T-cell (primary cell): ENCODE results near the gene FXYD3. TPM values are rescaled to one million over a fixed set of nuclear protein-coding genes. Genes with fewer than 3 reads are reported as not detected.

Experiments
- ATAC-seq, 4 experiments: fragments of 200-7000 bp in 3 of 4; fragments of 150-1000 bp in 1 of 4; cut with Tn5 transposase; replicated peaks in 1 of 4; 1 replicate in 3 of 4; 2 replicates in 1 of 4; pipeline ENCODE4 v1.10.0; 2021; ENCODE audit warnings: moderate library complexity in 3 of 4, mild to moderate bottlenecking in 2 of 4, moderate number of reproducible peaks in 1 of 4
- CTCF ChIA-PET, 2 donors: fragments of 300-600 bp; sonication (Branson Sonifier 250); formaldehyde crosslinking; loops; one replicate each; lab custom pipeline; 2022; ENCODE audit warnings: antibody characterized with exemption in 2 of 2; lab: Charles Lee
- POLR2A ChIA-PET, 2 donors: fragments of 300-600 bp; sonication (Branson Sonifier 250); formaldehyde crosslinking; loops; one replicate each; lab custom pipeline; 2022; ENCODE audit warnings: antibody characterized with exemption in 2 of 2; lab: Charles Lee
- DNase-seq, 35 experiments: peaks; one replicate each; pipeline versions ENCODE4 v3.0.0 to v3.0.0-alpha.2; 2013 to 2023
- H3K27ac ChIP-seq: one replicate; pipeline ENCODE4 v1.5.1; 2013; ENCODE audit warnings: low read length
- H3K27me3 ChIP-seq, 2 experiments: replicated peaks in 1 of 2; 1 replicate in 1 of 2; 2 replicates in 1 of 2; pipeline versions ENCODE4 v1.6.1 to v1.7.0; 2013; ENCODE audit warnings: low read length in 1 of 2, mixed read lengths in 1 of 2; ENCODE audit not compliant: control insufficient read depth in 2 of 2, insufficient read depth in 2 of 2; ENCODE audit errors: extremely low read depth in 1 of 2
- H3K36me3 ChIP-seq, 2 donors: 1 replicate in 1 of 2; 2 replicates in 1 of 2; pipeline versions ENCODE4 v1.6.1 to v1.7.0; 2013; ENCODE audit warnings: low read length in 1 of 2; ENCODE audit not compliant: control insufficient read depth in 2 of 2, insufficient read depth in 1 of 2; ENCODE audit errors: extremely low read depth in 1 of 2
- H3K4me1 ChIP-seq, 2 experiments: 1 replicate in 1 of 2; 2 replicates in 1 of 2; pipeline versions ENCODE4 v1.6.1 to v1.7.0; 2013; ENCODE audit warnings: low read length in 2 of 2, mixed read lengths in 1 of 2; ENCODE audit not compliant: insufficient read depth in 2 of 2, control insufficient read depth in 1 of 2; ENCODE audit errors: extremely low read depth in 1 of 2
- H3K4me3 ChIP-seq, 2 donors: 1 replicate in 1 of 2; 2 replicates in 1 of 2; pipeline versions ENCODE4 v1.5.1 to v1.7.0; 2013; ENCODE audit warnings: mild to moderate bottlenecking in 2 of 2, low read length in 1 of 2, moderate library complexity in 1 of 2; ENCODE audit not compliant: control insufficient read depth in 1 of 2; ENCODE audit errors: extremely low read depth in 1 of 2
- H3K9me3 ChIP-seq: 2 replicates; pipeline ENCODE4 v1.7.0; 2013
- H3K27ac Mint-ChIP-seq, 2 donors: one replicate each; pipeline ENCODE4 v1.8.0; 2020 to 2021; ENCODE audit warnings: mild to moderate bottlenecking in 2 of 2, mixed read lengths in 2 of 2
- H3K27me3 Mint-ChIP-seq, 2 donors: one replicate each; pipeline ENCODE4 v1.8.0; 2021 to 2022; ENCODE audit warnings: mixed read lengths in 2 of 2
- H3K36me3 Mint-ChIP-seq: one replicate; pipeline ENCODE4 v1.8.0; 2021; ENCODE audit warnings: mixed read lengths
- H3K4me1 Mint-ChIP-seq, 3 donors: one replicate each; pipeline ENCODE4 v1.8.0; 2020 to 2022; ENCODE audit warnings: mixed read lengths in 3 of 3, mild to moderate bottlenecking in 1 of 3
- H3K4me3 Mint-ChIP-seq, 3 donors: one replicate each; pipeline ENCODE4 v1.8.0; 2020 to 2022; ENCODE audit warnings: mild to moderate bottlenecking in 3 of 3, mixed read lengths in 3 of 3, moderate library complexity in 3 of 3
- H3K9me3 Mint-ChIP-seq, 3 donors: one replicate each; pipeline ENCODE4 v1.8.0; 2020 to 2022; ENCODE audit warnings: mixed read lengths in 3 of 3
- WGBS: methylation state at CpG from one replicate; pipeline ENCODE4 v1.1.5; 2013; ENCODE audit warnings: missing lambda C conversion rate; ENCODE audit not compliant: insufficient coverage; 5-methylcytosine and 5-hydroxymethylcytosine counted together
- total RNA-seq, 35 experiments: library from RNA in 6 of 35; stranded (reverse) in 6 of 35; fragments of 120-200 nt in 1 of 35; gene quantifications; one replicate each; pipeline versions ENCODE4 v1.2.1 to v1.2.4 and lab custom pipeline; 2013 to 2026

FXYD3 gene
- total RNA-seq, 5 donors from 2014 or later (not counting 1 experiment from before 2014, with no cell fraction given) = 0.79 to 1.1 TPM; not detected in 3

DNA sequence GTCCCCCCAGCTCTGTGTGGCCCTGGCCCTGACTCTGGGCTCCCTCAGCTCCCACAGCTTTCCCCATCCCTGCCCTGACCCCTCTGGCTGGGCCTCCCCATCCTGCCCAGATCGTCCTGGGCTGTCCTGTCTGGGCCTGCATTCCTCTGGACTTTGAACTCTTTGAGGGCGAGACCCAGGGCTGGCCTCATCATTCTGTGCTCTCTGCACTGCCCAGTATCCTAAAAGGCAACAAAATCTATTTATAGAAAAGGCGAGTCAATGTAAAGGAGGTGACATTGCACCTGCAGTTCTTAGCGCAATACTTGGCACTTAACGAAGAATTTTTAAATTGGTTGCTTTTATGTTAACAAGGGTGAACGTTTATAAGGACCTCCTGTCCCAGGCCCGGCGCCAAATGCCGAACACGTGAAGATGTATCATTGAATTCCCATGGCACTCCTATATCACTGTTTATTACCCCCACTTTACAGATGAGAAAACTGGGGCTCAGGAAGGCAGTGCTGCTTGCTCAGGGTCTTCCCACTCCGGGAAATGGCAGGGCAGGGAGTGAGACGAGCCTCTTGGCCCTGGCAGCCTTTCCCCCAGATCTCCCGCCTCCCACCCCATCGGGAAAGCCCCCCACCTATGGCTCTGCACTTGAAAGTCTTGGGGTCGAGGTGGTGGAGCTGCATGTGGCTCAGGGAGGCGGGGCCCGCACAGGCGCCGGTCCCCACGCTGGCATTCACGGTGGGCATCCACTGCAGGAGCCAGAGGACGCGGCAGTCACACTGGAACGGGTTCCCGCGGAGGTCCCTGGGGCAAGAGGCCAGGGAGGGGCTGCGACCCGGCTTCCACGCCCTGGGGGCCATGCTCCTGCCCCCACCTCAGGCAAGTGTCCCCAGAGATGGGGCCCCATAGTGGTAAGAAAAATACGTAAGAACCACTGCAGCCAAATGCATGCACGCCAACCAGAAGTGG is 15.4 kb downstream of the FXYD3 start:
- POLR2A ChIA-PET = interaction anchor here in 1 of 2 donors (0.6 kb wide), 1 partner anchor 123 kb away, joined by 3 read pairs; no protein-coding TSS in a partner anchor
- H3K36me3 Mint-ChIP-seq = no peaks in the 10 kb centered on the region
- H3K9me3 ChIP-seq = no peaks in the 10 kb centered on the region
- H3K27ac ChIP-seq = no peak overlapping the region
- DNase-seq (no peak), ATAC-seq (no peak)
- no peaks in the 10 kb centered on the region for H3K36me3 ChIP-seq
- no peaks in the 10 kb centered on the region for H3K27me3 ChIP-seq
- H3K9me3 Mint-ChIP-seq = peaks cover 0 to 12% (median 0%) of the 10 kb centered on the region in 3 donors
- H3K4me1 Mint-ChIP-seq = peaks cover 0 to 6% (median 6%) of the 10 kb centered on the region in 3 donors
- 85% methylated on average over 16 of the region's 31 CpGs for WGBS
- peaks cover 0 to 6% of the 10 kb centered on the region in 2 experiments for H3K4me1 ChIP-seq
- H3K27ac Mint-ChIP-seq = no peak overlapping the region
- no peak overlapping the region for H3K4me3 Mint-ChIP-seq
- CTCF ChIA-PET = no interaction called here
- no peaks in the 10 kb centered on the region for H3K27me3 Mint-ChIP-seq
- no peak overlapping the region for H3K4me3 ChIP-seq

DNA sequence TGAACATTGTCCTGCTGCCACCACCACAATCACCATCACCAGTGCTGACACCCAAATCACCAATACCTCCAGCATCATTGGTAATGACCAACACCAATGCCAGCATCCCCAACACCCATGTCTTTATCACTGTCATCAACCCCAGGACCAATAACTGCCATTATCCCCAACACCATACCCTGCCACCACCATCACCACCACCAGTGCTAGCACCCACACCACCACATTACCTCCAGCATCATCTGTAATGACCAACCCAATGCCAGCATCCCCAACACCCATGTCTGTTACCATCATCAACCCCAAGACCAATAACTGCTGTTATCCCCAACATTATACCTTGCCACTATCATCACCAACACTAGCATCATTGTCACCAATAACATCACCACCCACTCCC is 16.6 kb downstream of the FXYD3 start:
- ChIA-PET CTCF (no interaction called here), POLR2A (no interaction called here)
- Mint-ChIP-seq H3K9me3 (peaks cover 0 to 12% (median 0%) of the 10 kb centered on the region in 3 donors), H3K27me3 (no peaks in the 10 kb centered on the region), H3K4me1 (peaks cover 0 to 10% (median 6%) of the 10 kb centered on the region in 3 donors), H3K4me3 (no peak overlapping the region), H3K27ac (no peak overlapping the region), H3K36me3 (no peaks in the 10 kb centered on the region)
- Histone ChIP-seq H3K27me3 (no peaks in the 10 kb centered on the region), H3K9me3 (no peaks in the 10 kb centered on the region), H3K4me3 (no peak overlapping the region), H3K4me1 (peaks cover 0 to 6% of the 10 kb centered on the region in 2 experiments), H3K27ac (no peak overlapping the region), H3K36me3 (no peaks in the 10 kb centered on the region)
- DNase-seq = no peak
- no peak for ATAC-seq

DNA sequence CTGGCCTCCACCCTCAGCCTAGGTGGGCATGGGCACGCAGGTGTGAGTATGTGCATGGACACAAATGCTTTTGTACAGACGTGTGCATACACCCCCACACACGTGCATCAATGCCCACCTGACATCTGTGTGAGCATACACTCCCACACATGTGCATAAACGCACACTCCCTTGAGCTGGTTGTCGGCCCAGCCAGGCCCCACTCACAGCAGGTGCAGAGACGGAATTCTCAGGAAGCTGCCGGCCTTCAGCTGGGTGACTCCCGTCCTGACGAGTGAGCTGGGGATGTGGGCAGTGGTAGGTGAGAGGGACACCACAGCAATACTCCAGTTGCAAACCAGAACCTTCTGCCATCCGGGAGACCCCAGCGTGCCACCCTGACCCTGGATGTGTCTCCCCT is 18.2 kb downstream of the FXYD3 start:
- Mint-ChIP-seq H3K4me3 (no peak overlapping the region), H3K4me1 (peaks cover 0 to 12% (median 8%) of the 10 kb centered on the region in 3 donors), H3K36me3 (no peaks in the 10 kb centered on the region), H3K27ac (no peak overlapping the region), H3K27me3 (no peaks in the 10 kb centered on the region), H3K9me3 (peaks cover 0 to 12% (median 0%) of the 10 kb centered on the region in 3 donors)
- CTCF ChIA-PET = no interaction called here
- Histone ChIP-seq H3K4me3 (no peak overlapping the region), H3K27ac (no peak overlapping the region), H3K4me1 (peaks cover 0 to 6% of the 10 kb centered on the region in 2 experiments), H3K27me3 (peaks cover 0 to 2% of the 10 kb centered on the region in 2 experiments), H3K9me3 (no peaks in the 10 kb centered on the region), H3K36me3 (no peaks in the 10 kb centered on the region)
- ATAC-seq (no peak), DNase-seq (no peak)
- POLR2A ChIA-PET = interaction anchor here in 1 of 2 donors (0.5 kb wide), 1 partner anchor 50 kb away, joined by 3 read pairs; no protein-coding TSS in a partner anchor
- 84% methylated on average over 4 of the region's 11 CpGs for WGBS

DNA sequence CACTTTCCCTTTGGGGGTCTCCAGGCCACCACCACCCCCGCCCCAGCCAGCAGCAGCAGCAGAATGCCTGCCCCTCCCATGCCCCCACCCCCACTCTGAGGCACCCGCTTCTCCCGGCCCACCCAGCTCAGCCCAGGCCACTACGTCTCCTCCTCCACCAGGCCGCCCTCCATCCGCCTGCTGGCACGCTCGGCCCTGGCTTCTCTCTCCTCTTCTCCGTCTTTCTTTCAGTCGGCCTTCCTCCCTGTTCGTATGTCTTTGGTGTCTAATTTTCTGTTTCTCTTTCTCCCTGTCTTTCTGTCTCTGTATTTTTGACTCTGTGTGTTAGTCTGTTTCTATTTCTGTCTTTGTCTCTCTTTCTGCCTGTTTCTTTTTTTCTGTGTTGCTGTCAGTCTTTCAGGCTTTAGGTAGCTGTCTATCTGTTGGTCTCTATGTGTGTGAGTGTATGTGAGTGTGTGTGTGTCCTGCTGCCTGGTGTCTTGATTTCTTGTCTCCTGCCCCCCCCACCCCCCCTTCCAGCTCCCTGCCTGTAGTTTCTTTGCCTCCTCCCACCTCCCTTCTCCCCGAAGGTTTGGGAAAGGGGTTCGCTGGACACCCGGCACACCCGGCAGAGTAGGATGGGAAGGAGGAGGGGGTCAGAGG is 19.1 kb downstream of the FXYD3 start, which contains the start of gene LGI4:
TSS of gene LGI4 (minus strand) at position 459 of the 642 bp plus-strand sequence. CDS start at position 80, 379 bp downstream.
- H3K4me1 ChIP-seq = peaks cover 0 to 6% of the 10 kb centered on the region in 2 experiments
- Mint-ChIP-seq H3K4me1 (peaks cover 0 to 12% (median 8%) of the 10 kb centered on the region in 3 donors), H3K4me3 (no peak within 1 kb of the TSS), H3K27me3 (no peaks in the 10 kb centered on the region), H3K27ac (peak within 1 kb of the TSS in 1 of 2 donors; percentile 17), H3K36me3 (no peaks in the 10 kb centered on the region), H3K9me3 (peaks cover 0 to 12% (median 0%) of the 10 kb centered on the region in 3 donors)
- H3K27me3 ChIP-seq = peaks cover 0 to 9% of the 10 kb centered on the region in 2 experiments
- POLR2A ChIA-PET = interaction anchor here in 1 of 2 donors (0.5 kb wide), 1 partner anchor 49 kb away, joined by 3 read pairs; no protein-coding TSS in a partner anchor
- DNase-seq (no peak), ATAC-seq (no peak)
- WGBS = 95% methylated on average over 4 of the region's 15 CpGs
- CTCF ChIA-PET = interaction anchor here in 1 of 2 donors (1.1 kb wide), 1 partner anchor 20 kb away, joined by 4 read pairs; the partner anchor contains the start of gene FXYD5
- no peak within 1 kb of the TSS for H3K27ac ChIP-seq
- no peak within 1 kb of the TSS for H3K4me3 ChIP-seq
- H3K9me3 ChIP-seq = no peaks in the 10 kb centered on the region
- no peaks in the 10 kb centered on the region for H3K36me3 ChIP-seq

DNA sequence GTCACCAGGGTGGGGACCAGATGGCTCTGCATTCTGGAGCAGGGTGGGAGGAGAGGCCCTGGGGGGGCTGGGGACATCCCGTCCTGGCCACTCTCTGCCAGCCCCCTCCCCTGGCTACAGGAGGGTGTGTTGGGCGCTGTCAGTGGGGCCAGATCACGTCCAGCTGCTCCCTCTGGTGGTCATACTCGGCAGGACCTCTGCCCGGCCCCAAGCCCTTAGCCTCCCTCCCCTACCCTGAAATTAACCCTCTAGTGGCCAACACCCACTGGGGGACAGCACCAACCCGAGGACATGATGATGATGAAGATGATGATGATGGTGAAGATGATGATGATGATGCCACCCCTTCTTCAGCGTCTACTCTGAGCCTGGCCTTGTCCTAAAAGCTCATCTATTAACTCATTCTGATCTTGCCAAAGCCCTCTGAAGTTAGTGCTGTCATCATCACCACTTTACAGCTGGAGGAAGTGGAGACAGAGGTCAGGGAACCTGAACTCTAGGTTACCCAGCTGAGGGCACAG is 19.8 kb downstream of the FXYD3 start:
- H3K4me1 Mint-ChIP-seq = peaks cover 2 to 12% (median 8%) of the 10 kb centered on the region in 3 donors
- no peaks in the 10 kb centered on the region for H3K36me3 Mint-ChIP-seq
- no peaks in the 10 kb centered on the region for H3K27me3 Mint-ChIP-seq
- peak; percentile 59 to 86 (median 80) for ATAC-seq
- DNase-seq = peak in 29 of 35 experiments; percentile 29 to 77 (median 54)
- H3K27me3 ChIP-seq = peaks cover 0 to 16% of the 10 kb centered on the region in 2 experiments
- CTCF ChIA-PET = interaction anchor here in 1 of 2 donors (1.1 kb wide), 1 partner anchor 19 kb away, joined by 4 read pairs; the partner anchor contains the start of gene FXYD5
- no peaks in the 10 kb centered on the region for H3K36me3 ChIP-seq
- H3K4me3 Mint-ChIP-seq = no peak overlapping the region
- WGBS = 0% methylated on average over 3 of the region's 7 CpGs
- H3K9me3 Mint-ChIP-seq = peaks cover 0 to 12% (median 0%) of the 10 kb centered on the region in 3 donors
- H3K4me3 ChIP-seq = no peak overlapping the region
- peaks cover 0 to 9% of the 10 kb centered on the region in 2 experiments for H3K4me1 ChIP-seq
- H3K27ac Mint-ChIP-seq = no peak overlapping the region
- no peak overlapping the region for H3K27ac ChIP-seq
- no peaks in the 10 kb centered on the region for H3K9me3 ChIP-seq
- POLR2A ChIA-PET = no interaction called here
